Left forelimb (tissue), 1 donor: ENCODE measurements around the gene ZNF48.
A peak's percentile ranks its signal among the peaks of the same experiment; 100 is the strongest.

Experiments
- DNase-seq: peaks from one replicate; pipeline ENCODE4 v3.0.0-alpha.2; 2018; ENCODE audit warnings: low spot score

The ZNF48 gene

DNA sequence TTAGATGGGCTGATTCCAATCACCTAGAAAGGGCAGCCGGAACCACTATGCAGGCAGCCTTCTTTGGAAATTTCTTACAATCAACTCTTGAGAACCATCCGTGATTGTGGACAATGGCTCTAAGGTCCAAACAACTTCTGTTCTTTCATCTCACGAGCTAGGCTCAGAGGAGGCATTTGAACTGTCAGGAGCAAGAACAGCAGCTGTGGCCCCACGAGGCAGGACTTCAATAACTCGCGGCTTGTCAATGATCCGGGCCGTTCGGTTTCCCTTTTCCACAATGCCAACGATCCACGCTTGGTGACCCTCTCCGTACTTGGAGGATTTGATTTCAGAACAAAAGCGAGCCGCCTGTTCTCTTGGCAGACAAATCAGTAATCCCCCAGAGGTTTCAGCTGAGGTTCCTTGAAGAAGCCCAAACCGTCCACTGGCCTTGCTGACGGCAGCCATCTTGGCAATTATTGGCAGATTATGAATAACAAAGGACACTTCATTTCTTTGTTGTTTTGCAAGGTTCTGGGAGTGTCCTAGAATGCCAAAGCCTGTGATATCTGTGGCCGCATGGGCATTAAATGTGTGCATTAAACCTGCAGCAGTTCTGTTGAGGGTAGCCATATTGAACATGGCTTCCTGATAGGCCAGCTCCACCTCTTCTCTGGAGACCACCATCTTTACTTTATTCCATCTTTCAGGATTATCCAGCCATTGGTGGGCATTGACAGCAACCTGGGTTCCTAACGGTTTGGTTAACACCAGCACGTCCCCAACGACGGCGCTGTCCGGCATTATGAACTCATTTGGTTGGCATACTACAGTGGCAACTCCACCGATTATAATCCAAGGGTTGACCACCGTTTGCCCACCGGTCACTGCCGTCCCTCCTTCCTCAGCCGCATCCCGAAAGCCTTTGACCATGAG, 49.3 kb downstream of the ZNF48 start:
- no peak for DNase-seq

DNA sequence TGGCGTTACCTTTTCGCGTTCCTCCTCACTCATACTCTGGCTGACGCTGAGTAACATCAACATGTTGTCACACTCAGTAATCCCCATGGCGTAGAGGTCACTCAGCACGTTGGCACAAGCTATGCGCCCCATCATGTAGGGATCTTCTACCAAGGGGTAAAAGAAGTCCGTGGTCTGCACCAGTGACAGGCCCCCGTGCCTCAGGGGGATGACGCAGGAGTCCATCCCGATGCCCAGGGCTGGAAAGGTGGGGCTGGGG, 49.9 kb downstream of the ZNF48 start:
- no peak for DNase-seq

DNA sequence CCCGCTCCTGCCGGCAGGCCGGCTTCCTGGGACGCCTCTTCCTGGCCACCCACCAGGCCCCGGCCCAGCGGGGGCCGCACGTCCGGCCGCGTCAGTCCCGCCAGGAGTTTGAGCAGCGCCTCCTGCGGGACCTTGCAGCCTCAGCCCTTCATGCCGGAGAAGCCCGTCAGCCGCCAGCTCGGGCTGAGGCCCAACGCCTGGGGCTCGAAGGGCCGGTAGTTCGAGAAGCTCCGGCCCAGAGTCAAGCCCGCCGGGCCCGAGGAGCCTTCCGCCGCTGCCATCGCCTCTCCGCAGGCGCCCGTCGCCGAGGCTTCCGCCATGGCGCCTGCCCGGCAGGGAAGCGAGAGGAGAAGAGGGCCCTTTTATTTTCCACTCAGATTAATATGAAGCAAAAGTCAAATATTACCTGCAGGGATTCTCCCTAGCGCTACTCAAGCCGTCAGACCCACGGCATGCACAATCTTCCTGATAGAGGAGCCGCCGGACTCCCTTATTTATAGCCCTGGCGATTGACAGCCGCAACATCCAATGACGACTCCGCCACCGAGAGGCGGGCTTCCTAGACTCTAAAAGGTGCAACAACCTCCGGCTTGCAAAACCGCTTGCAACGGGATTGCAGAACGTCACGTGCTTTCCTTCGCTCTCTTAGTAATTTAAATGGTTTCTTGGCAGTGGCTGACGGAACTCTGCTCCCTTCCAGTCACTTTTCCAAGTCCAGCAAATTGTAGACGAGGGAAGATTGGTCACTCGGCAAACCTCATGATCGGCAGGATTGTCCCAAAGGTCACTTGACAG, 50.4 kb downstream of the ZNF48 start, which contains the start of gene SEPHS2:
Gene SEPHS2 (minus strand): TSS at position 467 of the 795 bp plus-strand sequence. CDS start 147 bp downstream, at position 320.
- DNase-seq = peak; percentile 91

DNA sequence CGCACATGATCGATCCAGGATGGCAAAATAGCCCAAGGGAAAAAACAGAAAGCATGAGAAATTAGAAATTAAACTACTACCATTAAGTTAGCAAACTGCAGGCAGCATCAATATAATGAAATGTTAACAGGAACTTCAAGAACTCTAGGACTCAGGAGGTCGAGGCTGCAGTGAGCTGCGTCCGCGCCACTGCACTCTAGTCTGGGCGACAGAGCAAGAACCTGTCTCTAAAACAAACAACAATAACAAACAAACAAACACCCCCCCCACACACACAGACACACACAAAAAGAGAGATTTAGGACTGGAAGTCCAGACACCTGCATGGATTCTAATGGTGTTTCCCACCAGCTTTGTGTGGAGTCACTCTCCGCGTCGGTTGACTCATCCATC, 51.0 kb downstream of the ZNF48 start:
- no peak for DNase-seq

DNA sequence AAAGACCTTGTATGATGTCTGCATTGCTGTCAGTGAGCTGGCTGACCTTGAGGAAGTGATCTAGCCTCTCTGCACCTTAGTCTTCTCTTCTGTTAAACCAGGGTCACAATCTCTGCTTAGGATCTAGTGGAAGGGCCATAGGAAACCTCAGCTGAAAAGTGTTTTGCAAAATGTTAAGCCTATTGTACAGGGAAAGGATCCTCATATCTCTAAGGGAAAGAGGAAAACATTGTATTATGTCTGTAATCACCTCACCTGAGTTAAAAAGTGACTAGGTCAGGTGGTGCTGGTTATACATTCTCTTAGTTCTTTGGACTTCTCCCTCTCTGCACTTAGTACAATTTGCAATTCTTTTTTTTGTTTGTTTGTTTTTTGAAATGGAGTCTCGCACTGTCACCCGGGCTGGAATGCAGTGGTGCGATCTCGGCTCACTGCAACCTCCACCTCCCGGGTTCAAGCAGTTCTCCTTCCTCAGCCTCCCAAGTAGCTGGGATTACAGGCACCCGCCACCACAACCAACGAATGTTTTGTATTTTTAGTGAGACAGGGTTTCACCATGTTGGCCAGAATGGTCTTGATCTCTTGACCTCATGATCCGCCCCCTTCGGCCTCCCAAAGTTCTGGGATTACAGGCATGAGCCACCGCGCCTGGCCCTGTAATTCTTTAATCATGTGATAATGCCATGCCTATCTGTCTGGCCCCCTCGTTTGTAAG, 52.4 kb downstream of the ZNF48 start:
- DNase-seq = no peak

DNA sequence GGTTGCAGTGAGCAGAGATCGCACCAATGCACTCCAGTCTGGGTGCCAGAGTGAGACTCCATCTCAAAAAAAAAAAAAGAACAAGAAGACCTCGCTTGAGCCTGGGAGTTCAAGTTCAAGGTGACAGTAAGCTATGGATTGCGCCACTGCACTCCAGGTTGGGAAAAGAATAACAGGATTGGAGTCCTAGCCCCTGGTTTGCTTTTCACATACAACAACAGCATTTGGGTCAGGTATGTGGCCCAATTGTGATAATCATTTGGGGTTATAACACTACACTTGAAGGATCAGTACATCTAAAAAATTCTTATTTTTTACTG, 53.9 kb downstream of the ZNF48 start:
- DNase-seq = no peak
